ENCODE measurements around the gene CYP20A1.
"Not testable (repeated sequence)": the region's sequence is repeated elsewhere in the genome, so short reads cannot be mapped to it uniquely, and the experiment has no call there.

Gene CYP20A1

GRCh38 chr2:203238704-203239526, at the start of gene CYP20A1:
Gene CYP20A1, plus strand, starts transcription at chr2:203239018. Its CDS starts 45 bp downstream, at chr2:203239063.
- Histone ChIP-seq H4K20me1 (ENCODE audit: low read depth, low read length) (no peaks in the 10 kb centered on the region), H3K27me3 (ENCODE audit: low read length) (no peaks in the 10 kb centered on the region), H3K79me2 (ENCODE audit: insufficient read depth, low read length) (peaks cover 30% of the 10 kb centered on the region), H3K4me2 (ENCODE audit: low read depth, low read length, poor library complexity, severe bottlenecking) (peak within 1 kb of the TSS; percentile 81), H2AFZ (ENCODE audit: low read depth, low read length, severe bottlenecking) (peak within 1 kb of the TSS; percentile 79), H3K9me3 (ENCODE audit: insufficient read depth, low read length) (no peaks in the 10 kb centered on the region), H3K27ac (ENCODE audit: low read depth, low read length) (peak within 1 kb of the TSS; percentile 90), H3K36me3 (ENCODE audit: low read length) (no peaks in the 10 kb centered on the region), H3K9me2 (replicated peaks; ENCODE audit: insufficient read depth, low read length) (no peaks in the 10 kb centered on the region), H3K4me3 (ENCODE audit: insufficient read depth, low read length, poor library complexity, severe bottlenecking) (peak within 1 kb of the TSS; percentile 95), H3K9ac (ENCODE audit: low read length) (peak within 1 kb of the TSS; percentile 90), H3F3A (ENCODE audit: insufficient read depth) (peaks cover 10% of the 10 kb centered on the region)
- peak; percentile 12 for TF ChIP-seq CTCF (IDR thresholded peaks at IDR 0.05; ENCODE audit: insufficient read depth, low read length, poor library complexity, severe bottlenecking)
- TF ChIP-seq EZH2phosphoT487 (conservative IDR thresholded peaks at IDR 0.05; ENCODE audit: low read length), result no peak

GRCh38 chr2:203190547-203190946, 48.3 kb upstream of the CYP20A1 start:
- not testable (repeated sequence) for H3F3A ChIP-seq (ENCODE audit: insufficient read depth); H2AFZ ChIP-seq (ENCODE audit: low read depth, low read length, severe bottlenecking); H3K9ac ChIP-seq (ENCODE audit: low read length); H4K20me1 ChIP-seq (ENCODE audit: low read depth, low read length); H3K27ac ChIP-seq (ENCODE audit: low read depth, low read length); H3K79me2 ChIP-seq (ENCODE audit: insufficient read depth, low read length); H3K9me3 ChIP-seq (ENCODE audit: insufficient read depth, low read length); H3K4me3 ChIP-seq (ENCODE audit: insufficient read depth, low read length, poor library complexity, severe bottlenecking); H3K36me3 ChIP-seq (ENCODE audit: low read length); H3K4me2 ChIP-seq (ENCODE audit: low read depth, low read length, poor library complexity, severe bottlenecking); H3K9me2 ChIP-seq (replicated peaks; ENCODE audit: insufficient read depth, low read length); H3K27me3 ChIP-seq (ENCODE audit: low read length)

- not testable (repeated sequence) for H3K79me2 ChIP-seq (ENCODE audit: insufficient read depth, low read length); H3K9me3 ChIP-seq (ENCODE audit: insufficient read depth, low read length); H2AFZ ChIP-seq (ENCODE audit: low read depth, low read length, severe bottlenecking); H3K9ac ChIP-seq (ENCODE audit: low read length); H3K4me3 ChIP-seq (ENCODE audit: insufficient read depth, low read length, poor library complexity, severe bottlenecking); H3F3A ChIP-seq (ENCODE audit: insufficient read depth); H3K9me2 ChIP-seq (replicated peaks; ENCODE audit: insufficient read depth, low read length); H3K27me3 ChIP-seq (ENCODE audit: low read length); H3K36me3 ChIP-seq (ENCODE audit: low read length); H4K20me1 ChIP-seq (ENCODE audit: low read depth, low read length); H3K4me2 ChIP-seq (ENCODE audit: low read depth, low read length, poor library complexity, severe bottlenecking); H3K27ac ChIP-seq (ENCODE audit: low read depth, low read length)
Observed at GRCh38 chr2:203191026-203191425, 47.8 kb upstream of the CYP20A1 start.

- H3K9me2 ChIP-seq (replicated peaks; ENCODE audit: insufficient read depth, low read length), result no peaks in the 10 kb centered on the region
- H3K9ac ChIP-seq (ENCODE audit: low read length), result no peak overlapping the region
- no peak overlapping the region for H3K4me2 ChIP-seq (ENCODE audit: low read depth, low read length, poor library complexity, severe bottlenecking)
- no peak overlapping the region for H3K4me3 ChIP-seq (ENCODE audit: insufficient read depth, low read length, poor library complexity, severe bottlenecking)
- H3K36me3 ChIP-seq (ENCODE audit: low read length), result peaks cover 2% of the 10 kb centered on the region; the same call in 1 of the 2 replicates
- no peaks in the 10 kb centered on the region for H3K79me2 ChIP-seq (ENCODE audit: insufficient read depth, low read length)
- H3K27ac ChIP-seq (ENCODE audit: low read depth, low read length), result no peak overlapping the region
- H3K9me3 ChIP-seq (ENCODE audit: insufficient read depth, low read length), result no peaks in the 10 kb centered on the region
- H3F3A ChIP-seq (ENCODE audit: insufficient read depth), result no peaks in the 10 kb centered on the region
- TF ChIP-seq CTCF (IDR thresholded peaks at IDR 0.05; ENCODE audit: insufficient read depth, low read length, poor library complexity, severe bottlenecking) (no peak), EZH2phosphoT487 (conservative IDR thresholded peaks at IDR 0.05; ENCODE audit: low read length) (no peak)
- H2AFZ ChIP-seq (ENCODE audit: low read depth, low read length, severe bottlenecking), result no peak overlapping the region
- no peaks in the 10 kb centered on the region for H3K27me3 ChIP-seq (ENCODE audit: low read length)
- no peaks in the 10 kb centered on the region for H4K20me1 ChIP-seq (ENCODE audit: low read depth, low read length)
Observed at GRCh38 chr2:203191961-203192360, 46.9 kb upstream of the CYP20A1 start.

Measured in SU-DHL-6 (cell line).